Measurements from ENCODE around the gene CDKN2B-AS1. TPM values are rescaled to one million over a fixed set of nuclear protein-coding genes. Genes with fewer than 3 reads are reported as not detected.

The CDKN2B-AS1 gene
- polyA plus RNA-seq, 1 experiment, result 2.8 TPM

DNA sequence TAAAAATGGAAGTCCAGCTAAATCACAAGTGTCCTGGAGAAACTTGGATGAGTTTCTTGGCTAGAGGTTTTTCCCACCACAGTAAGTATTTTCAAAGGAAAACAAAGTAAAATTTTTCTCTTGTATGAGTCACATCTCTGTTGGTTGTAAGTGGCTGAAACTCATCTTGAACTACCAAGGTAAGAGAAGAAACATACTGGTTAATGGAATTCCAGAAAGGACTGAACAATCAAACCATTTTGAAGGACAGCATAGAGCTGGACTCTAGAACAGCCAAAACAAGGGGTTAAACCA, 117.3 kb downstream of the CDKN2B-AS1 start:
- peak; percentile 39 for DNase-seq (ENCODE audit: low read depth, low spot score)
- Histone ChIP-seq H3K4me3 (ENCODE audit: low read depth, low read length) (no peak overlapping the region), H3K27ac (ENCODE audit: low read depth, low read length) (peak overlapping the region; percentile 75), H3K27me3 (ENCODE audit: control insufficient read depth, insufficient read depth, low read length) (no peaks in the 10 kb centered on the region), H3K9me3 (ENCODE audit: control insufficient read depth, insufficient read depth, low read length) (no peaks in the 10 kb centered on the region)
- ChIA-PET POLR2A (no interaction called here), CTCF (interaction anchor here (4.0 kb wide), 1 partner anchor 103 kb away, joined by 27 read pairs; the partner anchor contains the start of gene CDKN2B)
- TF ChIP-seq, protein P1, sequence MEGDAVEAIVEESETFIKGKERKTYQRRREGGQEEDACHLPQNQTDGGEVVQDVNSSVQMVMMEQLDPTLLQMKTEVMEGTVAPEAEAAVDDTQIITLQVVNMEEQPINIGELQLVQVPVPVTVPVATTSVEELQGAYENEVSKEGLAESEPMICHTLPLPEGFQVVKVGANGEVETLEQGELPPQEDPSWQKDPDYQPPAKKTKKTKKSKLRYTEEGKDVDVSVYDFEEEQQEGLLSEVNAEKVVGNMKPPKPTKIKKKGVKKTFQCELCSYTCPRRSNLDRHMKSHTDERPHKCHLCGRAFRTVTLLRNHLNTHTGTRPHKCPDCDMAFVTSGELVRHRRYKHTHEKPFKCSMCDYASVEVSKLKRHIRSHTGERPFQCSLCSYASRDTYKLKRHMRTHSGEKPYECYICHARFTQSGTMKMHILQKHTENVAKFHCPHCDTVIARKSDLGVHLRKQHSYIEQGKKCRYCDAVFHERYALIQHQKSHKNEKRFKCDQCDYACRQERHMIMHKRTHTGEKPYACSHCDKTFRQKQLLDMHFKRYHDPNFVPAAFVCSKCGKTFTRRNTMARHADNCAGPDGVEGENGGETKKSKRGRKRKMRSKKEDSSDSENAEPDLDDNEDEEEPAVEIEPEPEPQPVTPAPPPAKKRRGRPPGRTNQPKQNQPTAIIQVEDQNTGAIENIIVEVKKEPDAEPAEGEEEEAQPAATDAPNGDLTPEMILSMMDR (IDR thresholded peaks at IDR 0.05; ENCODE audit: low read depth, low read length), result no peak

DNA sequence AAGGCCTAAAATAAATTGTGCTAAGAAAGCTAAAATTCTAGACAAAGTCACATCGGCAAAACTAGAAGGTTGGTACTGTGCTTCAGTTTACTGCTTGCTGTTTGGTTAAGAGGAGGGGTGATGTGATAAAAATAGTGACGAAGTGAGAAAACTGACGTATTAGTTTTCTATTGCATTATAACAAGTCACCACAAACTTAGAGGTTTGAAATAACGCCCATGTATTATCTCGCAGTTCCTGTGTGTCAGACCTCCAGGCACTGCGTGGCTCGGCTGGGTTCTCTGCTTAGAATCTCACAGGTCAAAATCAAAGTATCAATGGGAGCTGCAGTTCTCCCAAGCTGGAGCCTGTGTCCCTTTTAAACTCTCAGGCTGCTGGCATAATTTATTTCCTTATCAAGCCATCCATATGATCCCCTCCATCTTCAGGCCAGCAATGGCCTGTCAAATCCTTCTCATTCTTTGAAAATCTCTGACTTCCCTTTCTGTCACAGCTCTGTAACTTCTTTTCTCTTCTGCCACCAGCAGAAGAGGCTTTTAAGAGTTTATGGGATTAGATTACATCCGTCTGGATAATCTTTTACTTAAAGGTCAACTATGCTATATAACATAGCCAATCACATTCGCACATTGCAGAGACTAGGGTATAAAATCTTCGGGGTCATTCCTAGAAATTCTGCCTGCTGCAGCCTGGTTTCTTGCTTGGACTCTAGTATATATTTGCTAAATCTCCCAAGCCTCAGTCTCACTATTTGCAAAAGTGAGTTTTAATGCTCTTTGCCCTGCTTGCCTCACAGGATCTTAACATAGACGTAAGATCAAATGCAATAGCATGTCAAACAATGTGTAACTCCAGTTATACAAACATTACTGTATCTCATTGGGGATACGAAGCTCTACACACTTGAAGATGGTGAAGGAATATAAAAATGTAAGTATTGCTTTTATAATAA, 118.6 kb downstream of the CDKN2B-AS1 start:
- CTCF ChIA-PET, result interaction anchor here (0.9 kb wide), 1 partner anchor 105 kb away, joined by 3 read pairs; no protein-coding TSS in a partner anchor
- DNase-seq (ENCODE audit: low read depth, low spot score), result no peak
- Histone ChIP-seq H3K4me3 (ENCODE audit: low read depth, low read length) (no peak overlapping the region), H3K27ac (ENCODE audit: low read depth, low read length) (no peak overlapping the region), H3K9me3 (ENCODE audit: control insufficient read depth, insufficient read depth, low read length) (no peaks in the 10 kb centered on the region), H3K27me3 (ENCODE audit: control insufficient read depth, insufficient read depth, low read length) (no peaks in the 10 kb centered on the region)
- TF ChIP-seq, protein P1 (IDR thresholded peaks at IDR 0.05; ENCODE audit: low read depth, low read length), result no peak
- POLR2A ChIA-PET, result no interaction called here

DNA sequence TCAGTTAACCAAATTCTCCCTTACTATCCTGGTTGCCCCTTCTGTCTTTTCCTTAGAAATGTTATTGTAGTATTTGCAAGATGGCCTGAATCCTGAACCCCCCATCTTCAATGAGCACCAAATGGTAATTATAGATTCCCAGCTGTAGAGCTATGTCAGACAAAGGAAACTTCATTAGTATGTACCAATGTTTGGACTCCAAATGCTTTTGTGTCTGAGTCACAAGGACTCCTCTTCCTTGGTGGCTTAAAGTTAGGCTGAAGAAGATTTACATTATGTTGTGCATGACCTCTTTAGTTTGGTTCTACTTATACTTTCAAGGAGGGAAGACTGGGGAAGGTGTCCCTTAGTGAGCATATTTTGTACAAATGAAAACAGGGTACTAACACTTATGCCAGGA, 120.4 kb downstream of the CDKN2B-AS1 start:
- Histone ChIP-seq H3K27me3 (ENCODE audit: control insufficient read depth, insufficient read depth, low read length) (no peaks in the 10 kb centered on the region), H3K9me3 (ENCODE audit: control insufficient read depth, insufficient read depth, low read length) (no peaks in the 10 kb centered on the region), H3K4me3 (ENCODE audit: low read depth, low read length) (no peak overlapping the region), H3K27ac (ENCODE audit: low read depth, low read length) (no peak overlapping the region)
- TF ChIP-seq, protein P1 (IDR thresholded peaks at IDR 0.05; ENCODE audit: low read depth, low read length), result no peak
- ChIA-PET CTCF (interaction anchor here (0.7 to 2.1 kb wide), 2 partner anchors 106 to 124 kb away, joined by 3 to 9 read pairs; partner anchors contain the start of gene CDKN2B), POLR2A (no interaction called here)
- DNase-seq (ENCODE audit: low read depth, low spot score), result no peak

DNA sequence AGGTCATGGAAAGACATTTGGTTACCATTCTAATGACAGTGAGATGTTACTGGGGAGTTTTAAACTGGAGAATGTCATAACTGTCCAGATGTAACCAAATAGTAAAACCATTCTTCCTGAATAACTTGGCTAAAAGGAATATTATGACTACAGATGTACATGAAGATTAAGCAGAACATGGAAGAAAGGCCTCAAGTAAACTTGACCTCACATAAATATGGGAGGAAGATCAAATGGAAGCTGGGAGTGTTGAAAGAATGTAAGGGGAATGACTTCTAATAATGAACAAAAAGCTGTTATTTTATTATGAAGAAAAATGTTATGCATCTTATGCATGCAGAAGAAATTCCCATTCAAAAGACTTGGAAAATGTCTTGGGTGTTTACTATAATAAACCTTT, 122.2 kb downstream of the CDKN2B-AS1 start:
- Histone ChIP-seq H3K4me3 (ENCODE audit: low read depth, low read length) (no peak overlapping the region), H3K9me3 (ENCODE audit: control insufficient read depth, insufficient read depth, low read length) (no peaks in the 10 kb centered on the region), H3K27me3 (ENCODE audit: control insufficient read depth, insufficient read depth, low read length) (no peaks in the 10 kb centered on the region), H3K27ac (ENCODE audit: low read depth, low read length) (no peak overlapping the region)
- ChIA-PET CTCF (interaction anchor here (1.0 to 5.5 kb wide), 7 partner anchors 21 to 304 kb away, joined by 3 to 78 read pairs (median 7); partner anchors contain the start of gene CDKN2B), POLR2A (interaction anchor here (0.5 to 3.2 kb wide), 2 partner anchors 108 to 277 kb away, joined by 3 to 10 read pairs; partner anchors contain the start of gene CDKN2B)
- DNase-seq (ENCODE audit: low read depth, low spot score), result no peak
- TF ChIP-seq, protein P1 (IDR thresholded peaks at IDR 0.05; ENCODE audit: low read depth, low read length), result no peak
